Kidney (tissue), 14 donors: Measurements from ENCODE around the gene C2orf81. TPM values are rescaled to one million over a fixed set of nuclear protein-coding genes. Genes with fewer than 3 reads are reported as not detected.

Experiments used
- DNase-seq, 5 donors: peaks; one replicate each; pipeline ENCODE4 v3.0.0-alpha.2; 2013 to 2020
- FAIRE-seq: peaks from 2 replicates; lab custom pipeline; 2012; peaks lifted over from hg19 to GRCh38; lab: Jason Lieb, UNC
- H3K27ac ChIP-seq, 2 donors: one replicate each; pipeline ENCODE4 v1.7.0; 2013; ENCODE audit warnings: low read depth in 2 of 2, low read length in 2 of 2, inconsistent platforms in 1 of 2
- H3K27me3 ChIP-seq: one replicate; pipeline ENCODE4 v1.7.1; 2013; ENCODE audit warnings: low read length, inconsistent platforms; ENCODE audit not compliant: control insufficient read depth, insufficient read depth
- H3K36me3 ChIP-seq, 3 donors: one replicate each; pipeline versions ENCODE4 v1.7.0 to v1.7.1; 2013; ENCODE audit warnings: low read length in 3 of 3, control low read depth in 1 of 3, inconsistent platforms in 1 of 3; ENCODE audit not compliant: insufficient read depth in 3 of 3, control insufficient read depth in 2 of 3
- H3K4me1 ChIP-seq, 3 donors: one replicate each; pipeline versions ENCODE4 v1.7.0 to v1.7.1; 2013; ENCODE audit warnings: low read length in 3 of 3, inconsistent platforms in 1 of 3, low read depth in 1 of 3; ENCODE audit not compliant: control insufficient read depth in 2 of 3, insufficient read depth in 2 of 3
- H3K4me3 ChIP-seq, 3 donors: one replicate each; pipeline versions ENCODE4 v1.7.0 to v1.8.1; 2013; ENCODE audit warnings: low read length in 3 of 3, control low read depth in 1 of 3, inconsistent platforms in 1 of 3
- H3K9ac ChIP-seq, 3 donors: one replicate each; pipeline versions ENCODE4 v1.7.0 to v1.7.1; 2013; ENCODE audit warnings: low read length in 3 of 3, control low read depth in 1 of 3, inconsistent platforms in 1 of 3
- H3K9me3 ChIP-seq, 3 donors: one replicate each; pipeline versions ENCODE4 v1.7.0 to v1.7.1; 2013; ENCODE audit warnings: low read length in 3 of 3, control low read depth in 1 of 3, inconsistent platforms in 1 of 3; ENCODE audit not compliant: control insufficient read depth in 2 of 3, insufficient read depth in 1 of 3
- CTCF ChIP-seq: IDR thresholded peaks from 3 replicates; pipeline ENCODE4 v1.5.1; 2012; ENCODE audit warnings: mild to moderate bottlenecking, moderate library complexity, borderline replicate concordance; ENCODE audit not compliant: insufficient read depth; ENCODE audit errors: extremely low read depth
- intact Hi-C: fragments of 100-400 bp; cut with DNase I; formaldehyde crosslinking; loops from one replicate; pipeline ENCODE4 v1.11.1; 2022
- polyA plus RNA-seq: library from polyadenylated mRNA; stranded (reverse); fragments of 350-450 nt; fragmentation: Illumina TruSeq; extraction: RNeasy Lipid Tissue Mini Kit (QIAGEN cat#74804); gene quantifications from one replicate; pipeline ENCODE4 v1.2.3, GENCODE V29; 2014; ENCODE audit warnings: low read depth, low replicate concordance; ENCODE audit not compliant: insufficient read depth
- total RNA-seq: library from RNA; stranded (reverse); fragmentation: NEBNext Ultra II Directional; extraction: Animal tissue kit (Norgen Biotek cat#: 25700); gene quantifications from one replicate; pipeline ENCODE4 v1.2.1, GENCODE V29; 2021
- donor health status: control.
- donor health status: control.
- donor health status: control.
- donor health status: control.
- donor health status: control.
- donor health status: DM: yes; HTN: yes; CAD: no.
- donor health status: Normal renal cell carcinoma (clear cell type).

Gene C2orf81
- total and polyA plus RNA-seq, 2 donors from 2014 or later: 8.8 to 11.6 TPM

GRCh38 chr2:74368499-74368898 lies 52.9 kb downstream of the C2orf81 start:
- no peaks in the 10 kb centered on the region for H3K27me3 ChIP-seq
- H3K36me3 ChIP-seq: peaks cover 14 to 77% (median 72%) of the 10 kb centered on the region in 3 donors
- H3K9ac ChIP-seq: no peak overlapping the region
- no peak for FAIRE-seq
- H3K4me1 ChIP-seq: peaks cover 0 to under 1% (median 0%) of the 10 kb centered on the region in 3 donors
- no peak for TF ChIP-seq CTCF
- no peaks in the 10 kb centered on the region for H3K9me3 ChIP-seq
- H3K27ac ChIP-seq: no peak overlapping the region
- no peak overlapping the region for H3K4me3 ChIP-seq
- intact Hi-C loops: no loop called here
- DNase-seq: no peak

GRCh38 chr2:74367789-74368188 lies 53.6 kb downstream of the C2orf81 start:
- intact Hi-C loops: no loop called here
- Histone ChIP-seq H3K4me3 (no peak overlapping the region), H3K27ac (no peak overlapping the region), H3K9me3 (no peaks in the 10 kb centered on the region), H3K27me3 (no peaks in the 10 kb centered on the region), H3K9ac (no peak overlapping the region), H3K36me3 (peaks cover 16 to 84% (median 79%) of the 10 kb centered on the region in 3 donors), H3K4me1 (no peaks in the 10 kb centered on the region)
- TF ChIP-seq CTCF: no peak
- FAIRE-seq (no peak), DNase-seq (no peak)

GRCh38 chr2:74366036-74366435 lies 55.4 kb downstream of the C2orf81 start:
- no peak for TF ChIP-seq CTCF
- no peak for DNase-seq
- Histone ChIP-seq H3K4me3 (no peak overlapping the region), H3K4me1 (no peaks in the 10 kb centered on the region), H3K36me3 (peaks cover 16 to 99% (median 92%) of the 10 kb centered on the region in 3 donors), H3K27me3 (no peaks in the 10 kb centered on the region), H3K27ac (no peak overlapping the region), H3K9me3 (no peaks in the 10 kb centered on the region), H3K9ac (no peak overlapping the region)
- FAIRE-seq: no peak
- intact Hi-C loops: no loop called here
